ENCODE measurements around the gene EDEM2. TPM values are rescaled to one million over a fixed set of nuclear protein-coding genes. Genes with fewer than 3 reads are reported as not detected.

Gene EDEM2

Small RNAs within 50 kb of the gene (small RNA-seq; reads per million reads assigned to genes)
- gene RF00275 (ENCODE audit: low read depth) = not detected
- not detected for gene RNA5SP483 (ENCODE audit: low read depth)
